H9 (cell line): ENCODE results near the gene NFATC1. TPM values are rescaled to one million over a fixed set of nuclear protein-coding genes. Genes with fewer than 3 reads are reported as not detected.

Source experiments
- DNase-seq: peaks from one replicate; pipeline ENCODE4 v3.0.0-alpha.2; 2017
- H2AFZ ChIP-seq: one replicate; pipeline ENCODE4 v1.6.1; 2013; ENCODE audit warnings: mild to moderate bottlenecking, low read length, control low read depth, moderate library complexity
- H2AK5ac ChIP-seq: 2 replicates; pipeline ENCODE4 v1.6.1; 2013; ENCODE audit warnings: low read length, control low read depth, mixed read lengths; ENCODE audit not compliant: insufficient read length
- H2BK120ac ChIP-seq: one replicate; pipeline ENCODE4 v1.6.1; 2013; ENCODE audit warnings: low read depth, mild to moderate bottlenecking, low read length, control low read depth, inconsistent platforms; ENCODE audit not compliant: poor library complexity, severe bottlenecking
- H2BK12ac ChIP-seq: 2 replicates; pipeline ENCODE4 v1.6.1; 2013; ENCODE audit warnings: low read length, control low read depth, mixed read lengths, low read depth; ENCODE audit not compliant: insufficient read length
- H2BK15ac ChIP-seq: 2 replicates; pipeline ENCODE4 v1.6.1; 2013; ENCODE audit warnings: low read depth, low read length, control low read depth
- H2BK20ac ChIP-seq: one replicate; pipeline ENCODE4 v1.6.1; 2013; ENCODE audit warnings: low read depth, mild to moderate bottlenecking, low read length, control low read depth, inconsistent platforms; ENCODE audit not compliant: poor library complexity, severe bottlenecking
- H2BK5ac ChIP-seq: 2 replicates; pipeline ENCODE4 v1.6.1; 2013; ENCODE audit warnings: low read length, control low read depth, mixed read lengths; ENCODE audit not compliant: insufficient read length
- H3K14ac ChIP-seq: 2 replicates; pipeline ENCODE4 v1.6.1; 2013; ENCODE audit warnings: low read length, control low read depth; ENCODE audit not compliant: insufficient read depth
- H3K18ac ChIP-seq: 2 replicates; pipeline ENCODE4 v1.6.1; 2013; ENCODE audit warnings: low read depth, mild to moderate bottlenecking, mixed read lengths, low read length, control low read depth; ENCODE audit not compliant: insufficient read length
- H3K23ac ChIP-seq: 2 replicates; pipeline ENCODE4 v1.6.1; 2013; ENCODE audit warnings: low read length, control low read depth, mixed read lengths, low read depth; ENCODE audit not compliant: insufficient read length
- H3K23me2 ChIP-seq: 2 replicates; pipeline ENCODE4 v1.6.1; 2013; ENCODE audit warnings: low read depth, mild to moderate bottlenecking, mixed read lengths, low read length, control low read depth; ENCODE audit not compliant: insufficient read length, poor library complexity, severe bottlenecking
- H3K27ac ChIP-seq: 2 replicates; pipeline ENCODE4 v1.5.1; 2013; ENCODE audit warnings: low read length, control low read depth, mixed read lengths, low read depth; ENCODE audit not compliant: insufficient read length
- H3K27me3 ChIP-seq: 2 replicates; pipeline ENCODE4 v1.6.1; 2013; ENCODE audit warnings: low read length, control low read depth, inconsistent platforms; ENCODE audit not compliant: insufficient read depth
- H3K4ac ChIP-seq: 2 replicates; pipeline ENCODE4 v1.6.1; 2013; ENCODE audit warnings: low read depth, mild to moderate bottlenecking, control low read depth, inconsistent platforms, low read length, moderate library complexity
- H3K4me1 ChIP-seq: 2 replicates; pipeline ENCODE4 v1.6.1; 2013; ENCODE audit warnings: low read length, control low read depth, inconsistent platforms; ENCODE audit not compliant: insufficient read depth
- H3K4me2 ChIP-seq: 2 replicates; pipeline ENCODE4 v1.6.1; 2013; ENCODE audit warnings: low read length, control low read depth, mixed read lengths; ENCODE audit not compliant: insufficient read length, insufficient read depth
- H3K56ac ChIP-seq: 2 replicates; pipeline ENCODE4 v1.6.1; 2013; ENCODE audit warnings: low read depth, mild to moderate bottlenecking, mixed read lengths, low read length, control low read depth; ENCODE audit not compliant: insufficient read length
- H3K79me1 ChIP-seq: 2 replicates; pipeline ENCODE4 v1.6.1; 2013; ENCODE audit warnings: low read depth, mild to moderate bottlenecking, moderate library complexity, low read length, control low read depth, inconsistent platforms; ENCODE audit not compliant: insufficient read depth, poor library complexity, severe bottlenecking
- H3K79me2 ChIP-seq: 2 replicates; pipeline ENCODE4 v1.6.1; 2013; ENCODE audit warnings: low read length, control low read depth, inconsistent platforms; ENCODE audit not compliant: insufficient read depth
- H3K9ac ChIP-seq: 2 replicates; pipeline ENCODE4 v1.6.1; 2013; ENCODE audit warnings: low read length, control low read depth, mixed read lengths; ENCODE audit not compliant: insufficient read length; ENCODE audit errors: extremely low read depth
- H3K9me3 ChIP-seq: one replicate; pipeline ENCODE4 v1.6.1; 2013; ENCODE audit warnings: low read depth, low read length, inconsistent platforms; ENCODE audit not compliant: control insufficient read depth
- H3T11ph ChIP-seq: one replicate; pipeline ENCODE4 v1.6.1; 2013; ENCODE audit warnings: mild to moderate bottlenecking, low read length, control low read depth, inconsistent platforms
- H4K20me1 ChIP-seq: one replicate; pipeline ENCODE4 v1.6.1; 2013; ENCODE audit not compliant: control insufficient read depth, insufficient read length, insufficient read depth
- H4K5ac ChIP-seq: 2 replicates; pipeline ENCODE4 v1.6.1; 2013; ENCODE audit warnings: low read depth, mild to moderate bottlenecking, mixed read lengths, low read length, control low read depth; ENCODE audit not compliant: insufficient read length
- H4K8ac ChIP-seq: replicated peaks from 2 replicates; pipeline ENCODE4 v1.6.1; 2013; ENCODE audit warnings: low read length, control low read depth, mixed read lengths, low read depth; ENCODE audit not compliant: insufficient read length
- H4K91ac ChIP-seq: 2 replicates; pipeline ENCODE4 v1.6.1; 2013; ENCODE audit warnings: low read depth, mild to moderate bottlenecking, moderate library complexity, mixed read lengths, low read length, control low read depth; ENCODE audit not compliant: insufficient read length
- H3K27ac Mint-ChIP-seq, 3 experiments: 2 replicates in 2 of 3; 3 replicates in 1 of 3; pipeline ENCODE4 v1.8.0; 2020 to 2021; ENCODE audit warnings: mixed read lengths in 3 of 3, mild to moderate bottlenecking in 1 of 3, moderate library complexity in 1 of 3
- H3K27me3 Mint-ChIP-seq: 2 replicates; pipeline ENCODE4 v1.8.0; 2021; ENCODE audit warnings: low read depth, mild to moderate bottlenecking, moderate library complexity, mixed read lengths
- H3K36me3 Mint-ChIP-seq, 3 experiments: 2 replicates in 2 of 3; 3 replicates in 1 of 3; pipeline ENCODE4 v1.8.0; 2020 to 2021; ENCODE audit warnings: low read depth in 3 of 3, mixed read lengths in 3 of 3; ENCODE audit not compliant: insufficient read depth in 1 of 3
- H3K4me1 Mint-ChIP-seq, 2 experiments: 2 replicates each; pipeline ENCODE4 v1.8.0; 2020; ENCODE audit warnings: mixed read lengths in 2 of 2
- H3K4me3 Mint-ChIP-seq, 2 experiments: 2 replicates in 1 of 2; 3 replicates in 1 of 2; pipeline ENCODE4 v1.8.0; 2020 to 2021; ENCODE audit warnings: mild to moderate bottlenecking in 2 of 2, mixed read lengths in 2 of 2, moderate library complexity in 1 of 2
- H3K9me3 Mint-ChIP-seq, 2 experiments: 2 replicates in 1 of 2; 3 replicates in 1 of 2; pipeline ENCODE4 v1.8.0; 2020; ENCODE audit warnings: mild to moderate bottlenecking in 2 of 2, mixed read lengths in 2 of 2, moderate library complexity in 1 of 2
- WGBS: extraction: QIAGEN DNeasy Blood & Tissue Kit; methylation state at CpG from one replicate; pipeline ENCODE4 v1.1.7; 2013; ENCODE audit warnings: missing lambda C conversion rate, low lambda C conversion rate, mixed read lengths; ENCODE audit not compliant: insufficient read length; ENCODE audit errors: extremely low coverage; 5-methylcytosine and 5-hydroxymethylcytosine counted together
- total RNA-seq: library from RNA; stranded (reverse); gene quantifications from 2 replicates; pipeline ENCODE4 v1.2.1, GENCODE V29; 2021
- TF ChIP-seq, protein P1 (sequence below): fragments of 200-600 bp; sonication (generic); conservative IDR thresholded peaks from 3 replicates; pipeline ENCODE4 v1.8.0; 2021; ENCODE audit warnings: antibody characterized with exemption, mild to moderate bottlenecking

Gene NFATC1
- total RNA-seq, 1 experiment from 2014 or later, result 5.5 TPM

DNA sequence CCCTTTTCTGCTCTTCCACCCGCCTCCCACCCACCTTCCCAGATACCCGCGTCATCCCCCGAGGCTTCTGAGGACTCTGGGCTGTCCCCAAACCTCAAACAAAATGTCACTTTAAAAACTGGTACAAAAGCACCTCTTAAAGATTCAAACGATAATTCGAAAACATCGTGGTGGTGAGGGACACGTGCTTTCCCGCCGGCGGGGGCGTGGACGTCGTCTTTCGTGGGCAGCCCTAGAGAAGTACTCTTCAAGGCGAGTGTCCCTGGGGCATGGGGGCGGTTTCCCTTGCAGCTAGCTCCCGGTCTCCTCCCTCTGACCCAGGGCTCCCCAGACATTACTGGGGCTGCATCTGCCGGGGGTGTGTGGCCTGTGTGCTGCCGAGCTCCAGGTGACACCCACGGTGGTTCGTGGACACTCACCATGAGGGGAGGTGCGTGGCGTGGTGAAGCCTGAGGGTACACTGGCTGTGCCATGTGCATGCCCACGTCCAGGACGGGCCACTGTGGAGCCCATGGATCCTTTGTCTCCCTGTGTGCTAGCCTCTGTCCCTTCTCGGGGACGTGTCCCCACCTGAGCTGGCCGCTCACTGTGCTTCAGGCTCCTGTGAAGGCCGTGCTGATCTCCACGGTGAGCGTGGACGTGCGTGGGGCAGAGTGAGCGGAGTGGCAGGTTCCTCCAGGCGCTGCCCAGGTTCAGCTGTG, 117.8 kb downstream of the NFATC1 start:
- no peaks in the 10 kb centered on the region for H3K9me3 ChIP-seq
- no peak overlapping the region for H3K23ac ChIP-seq
- no peak overlapping the region for H3K4ac ChIP-seq
- no peak overlapping the region for H4K5ac ChIP-seq
- no peak overlapping the region for H2AK5ac ChIP-seq
- no peaks in the 10 kb centered on the region for H3K79me1 ChIP-seq
- no peak overlapping the region for H3K4me3 Mint-ChIP-seq
- peaks cover 3% of the 10 kb centered on the region for H3K27me3 Mint-ChIP-seq
- H3K56ac ChIP-seq, result no peak overlapping the region
- H2BK120ac ChIP-seq, result no peak overlapping the region
- no peaks in the 10 kb centered on the region for H4K20me1 ChIP-seq
- H3K27ac ChIP-seq, result no peak overlapping the region
- no peak overlapping the region for H2BK12ac ChIP-seq
- peak; percentile 19 for DNase-seq
- TF ChIP-seq, protein P1, sequence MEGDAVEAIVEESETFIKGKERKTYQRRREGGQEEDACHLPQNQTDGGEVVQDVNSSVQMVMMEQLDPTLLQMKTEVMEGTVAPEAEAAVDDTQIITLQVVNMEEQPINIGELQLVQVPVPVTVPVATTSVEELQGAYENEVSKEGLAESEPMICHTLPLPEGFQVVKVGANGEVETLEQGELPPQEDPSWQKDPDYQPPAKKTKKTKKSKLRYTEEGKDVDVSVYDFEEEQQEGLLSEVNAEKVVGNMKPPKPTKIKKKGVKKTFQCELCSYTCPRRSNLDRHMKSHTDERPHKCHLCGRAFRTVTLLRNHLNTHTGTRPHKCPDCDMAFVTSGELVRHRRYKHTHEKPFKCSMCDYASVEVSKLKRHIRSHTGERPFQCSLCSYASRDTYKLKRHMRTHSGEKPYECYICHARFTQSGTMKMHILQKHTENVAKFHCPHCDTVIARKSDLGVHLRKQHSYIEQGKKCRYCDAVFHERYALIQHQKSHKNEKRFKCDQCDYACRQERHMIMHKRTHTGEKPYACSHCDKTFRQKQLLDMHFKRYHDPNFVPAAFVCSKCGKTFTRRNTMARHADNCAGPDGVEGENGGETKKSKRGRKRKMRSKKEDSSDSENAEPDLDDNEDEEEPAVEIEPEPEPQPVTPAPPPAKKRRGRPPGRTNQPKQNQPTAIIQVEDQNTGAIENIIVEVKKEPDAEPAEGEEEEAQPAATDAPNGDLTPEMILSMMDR, result no peak
- H3K27ac Mint-ChIP-seq, result no peak overlapping the region
- H3T11ph ChIP-seq, result no peak overlapping the region
- H2BK15ac ChIP-seq, result no peak overlapping the region
- H3K4me2 ChIP-seq, result no peak overlapping the region
- WGBS, result no CpG with 5 or more reads among the region's 36 CpGs
- no peaks in the 10 kb centered on the region for H3K23me2 ChIP-seq
- no peak overlapping the region for H4K91ac ChIP-seq
- H3K18ac ChIP-seq, result no peak overlapping the region
- no peak overlapping the region for H2BK20ac ChIP-seq
- no peaks in the 10 kb centered on the region for H3K4me1 ChIP-seq
- H3K9me3 Mint-ChIP-seq, result no peaks in the 10 kb centered on the region; a peak in 1 of 5 replicates
- H2AFZ ChIP-seq, result no peak overlapping the region
- no peak overlapping the region for H3K14ac ChIP-seq
- H2BK5ac ChIP-seq, result no peak overlapping the region
- no peaks in the 10 kb centered on the region for H3K36me3 Mint-ChIP-seq
- no peak overlapping the region for H3K9ac ChIP-seq
- no peaks in the 10 kb centered on the region for H3K27me3 ChIP-seq
- no peaks in the 10 kb centered on the region for H3K79me2 ChIP-seq
- no peak overlapping the region for H4K8ac ChIP-seq
- H3K4me1 Mint-ChIP-seq, result peaks cover 0 to 4% of the 10 kb centered on the region in 2 experiments; a peak in 2 of 4 replicates
